Stimulated activated naive CD8-positive, alpha-beta T cell treated with anti-CD3 and anti-CD28 coated beads, Interleukin-15, Interleukin-2, amounts not matched to agents 100 U/mL and 50 U/mL, for 24 hours (primary cell): ENCODE measurements around the gene RAB11FIP4.
A peak's percentile ranks its signal among the peaks of the same experiment; 100 is the strongest.

Experiments used
- ATAC-seq: fragments of 150-1000 bp; cut with Tn5 transposase; one replicate; pipeline ENCODE4 v1.10.0; 2021
- DNase-seq: peaks from one replicate; pipeline ENCODE4 v3.0.0; 2021

RAB11FIP4 gene

GRCh38 chr17:31408586-31408985, 17.1 kb downstream of the RAB11FIP4 start:
- DNase-seq, result no peak
- no peak for ATAC-seq

- ATAC-seq (no peak), DNase-seq (no peak)
Measured at GRCh38 chr17:31411707-31412285, 20.3 kb downstream of the RAB11FIP4 start.

- ATAC-seq, result no peak
- DNase-seq, result no peak
Measured at GRCh38 chr17:31412511-31412910, 21.0 kb downstream of the RAB11FIP4 start.

- ATAC-seq (no peak), DNase-seq (no peak)
Measured at GRCh38 chr17:31413081-31413799, 21.8 kb downstream of the RAB11FIP4 start.

- no peak for DNase-seq
- peak; percentile 16 for ATAC-seq
Measured at GRCh38 chr17:31413874-31414549, 22.5 kb downstream of the RAB11FIP4 start.

GRCh38 chr17:31414550-31414918, 23.1 kb downstream of the RAB11FIP4 start:
- ATAC-seq, result no peak
- no peak for DNase-seq

- ATAC-seq (no peak), DNase-seq (no peak)
Measured at GRCh38 chr17:31415004-31415454, 23.6 kb downstream of the RAB11FIP4 start.

- DNase-seq (no peak), ATAC-seq (no peak)
Measured at GRCh38 chr17:31415640-31416502, 24.4 kb downstream of the RAB11FIP4 start.

GRCh38 chr17:31416503-31416923, 25.0 kb downstream of the RAB11FIP4 start:
- ATAC-seq (no peak), DNase-seq (no peak)

- no peak for DNase-seq
- ATAC-seq, result no peak
Measured at GRCh38 chr17:31417051-31417792, 25.7 kb downstream of the RAB11FIP4 start.

- DNase-seq (no peak), ATAC-seq (no peak)
Measured at GRCh38 chr17:31418773-31419350, 27.4 kb downstream of the RAB11FIP4 start.

- DNase-seq, result no peak
Measured at GRCh38 chr17:31422443-31422842, 31.0 kb downstream of the RAB11FIP4 start.

GRCh38 chr17:31424944-31425281, 33.4 kb downstream of the RAB11FIP4 start:
- DNase-seq, result no peak
- ATAC-seq, result no peak

More at GRCh38 chr17:31422443-31422842, 31.0 kb downstream of the RAB11FIP4 start:
- ATAC-seq, result no peak

GRCh38 chr17:31425282-31426040, 34.0 kb downstream of the RAB11FIP4 start:
- DNase-seq, result no peak
- ATAC-seq, result no peak

- no peak for DNase-seq
- no peak for ATAC-seq
Measured at GRCh38 chr17:31427684-31428083, 36.2 kb downstream of the RAB11FIP4 start.

GRCh38 chr17:31428111-31428510, 36.6 kb downstream of the RAB11FIP4 start:
- ATAC-seq (no peak), DNase-seq (no peak)

- ATAC-seq (no peak), DNase-seq (no peak)
Measured at GRCh38 chr17:31428512-31428911, 37.0 kb downstream of the RAB11FIP4 start.

GRCh38 chr17:31431098-31431851, 39.8 kb downstream of the RAB11FIP4 start:
- no peak for DNase-seq
- ATAC-seq, result no peak

- DNase-seq (no peak), ATAC-seq (no peak)
Measured at GRCh38 chr17:31431852-31432658, 40.6 kb downstream of the RAB11FIP4 start.
